A549 (cell line): ENCODE measurements around the gene LENG1. TPM values are rescaled to one million over a fixed set of nuclear protein-coding genes. Genes with fewer than 3 reads are reported as not detected.

ENCODE experiments used
- ATAC-seq, 2 experiments: fragments of 200-7000 bp in 1 of 2; fragments of >200 bp in 1 of 2; cut with Nextera tagmentation in 1 of 2; cut with Tn5 transposase in 1 of 2; 3 replicates each; pipeline versions ENCODE4 v1.8.0 to v1.9.1; 2018 to 2020; ENCODE audit warnings: mild to moderate bottlenecking in 1 of 2, moderate library complexity in 1 of 2
- CTCF ChIA-PET: fragments of 300-600 bp; sonication (Branson Sonifier 250); formaldehyde crosslinking; extraction: SDS; loops from one replicate; lab custom pipeline; 2021; ENCODE audit warnings: antibody characterized with exemption, inconsistent platforms; lab: Yijun Ruan, JAX
- POLR2A ChIA-PET: fragments of 350-600 bp; formaldehyde crosslinking; extraction: SDS; loops from one replicate; lab custom pipeline; 2021; ENCODE audit warnings: antibody characterized with exemption, inconsistent platforms; lab: Yijun Ruan, JAX
- DNase-seq, 2 experiments: peaks; one replicate each; pipeline versions ENCODE4 v3.0.0 to v3.0.0-alpha.2; 2011 to 2016; ENCODE audit warnings: low read depth in 1 of 2, low spot score in 1 of 2
- FAIRE-seq: peaks from 2 replicates; lab custom pipeline; 2011; peaks lifted over from hg19 to GRCh38; lab: Jason Lieb, UNC
- H3K27ac ChIP-seq, 2 experiments: fragments of >200 bp; sonication (Bioruptor Twin); formaldehyde crosslinking; 3 replicates each; pipeline ENCODE4 v1.5.1; 2016 to 2017
- H3K4me1 ChIP-seq: fragments of >200 bp; sonication (Bioruptor Twin); formaldehyde crosslinking; 3 replicates; pipeline ENCODE4 v1.6.1; 2016
- H3K4me2 ChIP-seq: fragments of >200 bp; sonication (Bioruptor Twin); formaldehyde crosslinking; 3 replicates; pipeline ENCODE4 v1.6.1; 2016
- H3K4me3 ChIP-seq: fragments of >200 bp; sonication (Bioruptor Twin); formaldehyde crosslinking; 3 replicates; pipeline ENCODE4 v1.5.1; 2016
- H3K9me3 ChIP-seq: fragments of >200 bp; sonication (Bioruptor Twin); formaldehyde crosslinking; 3 replicates; pipeline ENCODE4 v1.6.1; 2016
- CBX2 ChIP-seq: fragments of 200-600 bp; sonication (generic); IDR thresholded peaks from 2 replicates; pipeline ENCODE4 v1.6.1; 2016; ENCODE audit warnings: low read depth, mild to moderate bottlenecking, borderline replicate concordance
- CHD2 ChIP-seq: fragments of 150-350 bp; IDR thresholded peaks from 2 replicates; pipeline ENCODE4 v1.6.1; 2014; ENCODE audit warnings: low read length; ENCODE audit not compliant: partially characterized antibody
- EHF ChIP-seq: fragments of 250-450 bp; sonication (Bioruptor Pico); IDR thresholded peaks from 2 replicates; pipeline ENCODE4 v1.5.0; 2020; ENCODE audit warnings: mild to moderate bottlenecking
- ESRRA ChIP-seq: fragments of 150-350 bp; IDR thresholded peaks from 2 replicates; pipeline ENCODE4 v1.6.1; 2014; ENCODE audit warnings: mild to moderate bottlenecking, low read length, borderline replicate concordance
- FOSB ChIP-seq: fragments of 250-450 bp; sonication (Bioruptor Pico); IDR thresholded peaks from 2 replicates; pipeline ENCODE4 v1.5.0; 2020; ENCODE audit warnings: mild to moderate bottlenecking, moderate library complexity
- FOSL2 ChIP-seq, 2 experiments: fragments of 450-650 bp in 1 of 2; fragments of >200 bp in 1 of 2; sonication (Bioruptor Twin) in 1 of 2; formaldehyde crosslinking; IDR thresholded peaks; 2 replicates each; pipeline versions ENCODE4 v1.5.0 to v1.6.1; 2016 to 2020; ENCODE audit warnings: mild to moderate bottlenecking in 1 of 2, moderate library complexity in 1 of 2
- FOXS1 ChIP-seq: fragments of 250-450 bp; sonication (Bioruptor Pico); IDR thresholded peaks from 2 replicates; pipeline ENCODE4 v1.5.0; 2020; ENCODE audit warnings: mild to moderate bottlenecking, moderate library complexity
- HDAC2 ChIP-seq: fragments of 200-600 bp; sonication (generic); IDR thresholded peaks from 2 replicates; pipeline ENCODE4 v1.6.1; 2016
- HEYL ChIP-seq: fragments of 250-450 bp; sonication (Bioruptor Pico); IDR thresholded peaks from 2 replicates; pipeline ENCODE4 v1.8.0; 2021; ENCODE audit warnings: mild to moderate bottlenecking, moderate library complexity
- JUN ChIP-seq, 2 experiments: fragments of >200 bp; sonication (Bioruptor Twin); formaldehyde crosslinking; IDR thresholded peaks; 2 replicates in 1 of 2; 3 replicates in 1 of 2; pipeline ENCODE4 v1.6.1; 2016 to 2017
- JUNB ChIP-seq: fragments of >200 bp; sonication (Bioruptor Twin); formaldehyde crosslinking; IDR thresholded peaks from 2 replicates; pipeline ENCODE4 v1.6.1; 2016
- KDM1A ChIP-seq: fragments of 200-600 bp; sonication (generic); IDR thresholded peaks from 2 replicates; pipeline ENCODE4 v1.6.1; 2016; ENCODE audit warnings: low read depth, mild to moderate bottlenecking
- MYC ChIP-seq: IDR thresholded peaks from 2 replicates; pipeline ENCODE4 v1.6.1; 2012; ENCODE audit warnings: mild to moderate bottlenecking, inconsistent platforms, low read length, improper control_type of control experiment, borderline replicate concordance
- NFE2L2 ChIP-seq: fragments of 150-350 bp; conservative IDR thresholded peaks from 2 replicates; pipeline ENCODE4 v1.6.1; 2014; ENCODE audit warnings: low read length
- NR3C1 ChIP-seq: fragments of >200 bp; sonication (Bioruptor Twin); formaldehyde crosslinking; IDR thresholded peaks from 3 replicates; pipeline ENCODE4 v1.6.1; 2017
- POLR2AphosphoS2 ChIP-seq: conservative IDR thresholded peaks from 2 replicates; pipeline ENCODE4 v1.6.1; 2012; ENCODE audit warnings: low read length, improper control_type of control experiment, inconsistent platforms
- RCOR1 ChIP-seq: fragments of 150-350 bp; IDR thresholded peaks from 2 replicates; pipeline ENCODE4 v1.6.1; 2014; ENCODE audit warnings: antibody characterized with exemption, low read length, low read depth
- TFCP2L1 ChIP-seq: fragments of 250-450 bp; sonication (Bioruptor Pico); IDR thresholded peaks from 2 replicates; pipeline ENCODE4 v1.5.0; 2021; ENCODE audit warnings: mild to moderate bottlenecking
- ZC3H11A ChIP-seq: fragments of 450-650 bp; IDR thresholded peaks from 2 replicates; pipeline ENCODE4 v1.6.1; 2014; ENCODE audit warnings: antibody characterized with exemption, mild to moderate bottlenecking
- ZFP36 ChIP-seq: fragments of 450-650 bp; IDR thresholded peaks from 2 replicates; pipeline ENCODE4 v1.6.1; 2014; ENCODE audit warnings: borderline replicate concordance; ENCODE audit not compliant: partially characterized antibody
- WGBS: methylation state at CpG from one replicate; pipeline ENCODE4 v1.1.6; 2017; ENCODE audit errors: missing lambda C conversion rate; 5-methylcytosine and 5-hydroxymethylcytosine counted together
- polyA plus RNA-seq, 4 experiments: library from polyadenylated mRNA; depleted of rRNA in 3 of 4; stranded (reverse); fragments of >200 nt; fragmentation: RNase III in 1 of 4; extraction: RNeasy Plus Mini Kit Qiagen cat#74134 plus additional on column Dnase treatment in 1 of 4; gene quantifications; 2 replicates in 3 of 4; 3 replicates in 1 of 4; pipeline ENCODE4 v1.2.3, GENCODE V29; 2011 to 2017
- TF ChIP-seq, protein P1 (sequence below): IDR thresholded peaks from 2 replicates; pipeline ENCODE4 v1.6.1; 2012; ENCODE audit warnings: low read depth, borderline replicate concordance
- TF ChIP-seq, protein P2 (sequence below): fragments of >200 bp; sonication (Bioruptor Twin); formaldehyde crosslinking; IDR thresholded peaks from 2 replicates; pipeline ENCODE4 v1.6.1; 2016
- TF ChIP-seq, protein P3 (sequence below): IDR thresholded peaks from 2 replicates; pipeline ENCODE4 v1.6.1; 2012
- TF ChIP-seq, protein P4 (sequence below): fragments of 450-650 bp; IDR thresholded peaks from 2 replicates; pipeline ENCODE4 v1.6.1; 2014; ENCODE audit warnings: antibody characterized with exemption
- TF ChIP-seq, protein P5 (sequence below): fragments of 250-450 bp; sonication (Bioruptor Pico); IDR thresholded peaks from 2 replicates; pipeline ENCODE4 v1.5.0; 2020; ENCODE audit warnings: low read depth, mild to moderate bottlenecking, moderate library complexity
- TF ChIP-seq, protein P6 (sequence below): IDR thresholded peaks from 2 replicates; pipeline ENCODE4 v1.6.1; 2012

Gene LENG1
- polyA plus RNA-seq, 2 of the 4 experiments (the other 2 are of a cell fraction) = 13.3 to 13.8 TPM

DNA sequence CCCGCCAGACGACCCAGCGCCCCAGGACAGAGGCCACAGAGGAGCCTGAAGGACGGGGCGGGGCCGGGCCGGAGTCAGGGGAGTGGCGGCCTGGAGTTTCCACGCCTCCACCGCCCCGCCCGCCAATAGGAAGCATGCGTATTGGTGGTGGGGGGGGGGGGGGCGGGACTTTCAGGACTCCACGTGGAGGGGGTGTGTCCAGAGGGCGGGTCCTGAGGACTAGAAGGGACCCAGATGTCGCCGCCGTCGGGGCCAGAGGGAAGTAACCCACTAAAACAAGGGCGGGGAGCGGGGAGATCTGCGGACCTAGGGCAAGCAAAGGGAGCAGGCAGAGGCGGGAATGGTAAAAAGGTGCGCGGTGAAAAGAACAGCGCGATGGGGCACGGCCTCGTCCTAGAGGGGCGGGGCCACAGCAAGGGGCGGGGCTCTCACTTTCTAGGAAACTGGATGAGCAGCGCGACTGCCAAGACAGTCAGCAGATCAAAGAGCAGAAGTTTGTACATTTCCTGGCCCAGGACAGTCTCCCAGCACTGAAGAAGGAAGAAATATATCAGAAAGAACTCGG is 2.8 kb upstream of the LENG1 start:
- CTCF ChIA-PET = no interaction called here
- ATAC-seq = peak; percentile 22 to 33
- Histone ChIP-seq H3K9me3 (no peaks in the 10 kb centered on the region), H3K4me2 (peak overlapping the region; percentile 81), H3K4me1 (peaks cover 31% of the 10 kb centered on the region)
- TF ChIP-seq, protein P1, sequence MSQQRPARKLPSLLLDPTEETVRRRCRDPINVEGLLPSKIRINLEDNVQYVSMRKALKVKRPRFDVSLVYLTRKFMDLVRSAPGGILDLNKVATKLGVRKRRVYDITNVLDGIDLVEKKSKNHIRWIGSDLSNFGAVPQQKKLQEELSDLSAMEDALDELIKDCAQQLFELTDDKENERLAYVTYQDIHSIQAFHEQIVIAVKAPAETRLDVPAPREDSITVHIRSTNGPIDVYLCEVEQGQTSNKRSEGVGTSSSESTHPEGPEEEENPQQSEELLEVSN = no peak
- TF ChIP-seq MYC = 0 out of 2 replicates have a peak, but pooled peaks have one; percentile 60
- no peak for TF ChIP-seq NFE2L2
- no peak for TF ChIP-seq RCOR1
- TF ChIP-seq, protein P2, sequence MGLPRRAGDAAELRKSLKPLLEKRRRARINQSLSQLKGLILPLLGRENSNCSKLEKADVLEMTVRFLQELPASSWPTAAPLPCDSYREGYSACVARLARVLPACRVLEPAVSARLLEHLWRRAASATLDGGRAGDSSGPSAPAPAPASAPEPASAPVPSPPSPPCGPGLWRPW = no peak
- peak in 1 of 2 experiments; percentile 44; a peak in 1 of 5 replicates for TF ChIP-seq JUN (IDR thresholded peaks at IDR 0.05)
- TF ChIP-seq, protein P3, sequence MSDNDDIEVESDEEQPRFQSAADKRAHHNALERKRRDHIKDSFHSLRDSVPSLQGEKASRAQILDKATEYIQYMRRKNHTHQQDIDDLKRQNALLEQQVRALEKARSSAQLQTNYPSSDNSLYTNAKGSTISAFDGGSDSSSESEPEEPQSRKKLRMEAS = peak; percentile 58
- TF ChIP-seq, protein P4, sequence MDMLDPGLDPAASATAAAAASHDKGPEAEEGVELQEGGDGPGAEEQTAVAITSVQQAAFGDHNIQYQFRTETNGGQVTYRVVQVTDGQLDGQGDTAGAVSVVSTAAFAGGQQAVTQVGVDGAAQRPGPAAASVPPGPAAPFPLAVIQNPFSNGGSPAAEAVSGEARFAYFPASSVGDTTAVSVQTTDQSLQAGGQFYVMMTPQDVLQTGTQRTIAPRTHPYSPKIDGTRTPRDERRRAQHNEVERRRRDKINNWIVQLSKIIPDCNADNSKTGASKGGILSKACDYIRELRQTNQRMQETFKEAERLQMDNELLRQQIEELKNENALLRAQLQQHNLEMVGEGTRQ = peak; percentile 23; the same call in 1 of the 2 replicates
- TF ChIP-seq KDM1A = no peak
- TF ChIP-seq, all 56 proteins: peak for 4
- peak overlapping the region; percentile 49 for H3K4me3 ChIP-seq
- DNase-seq (peak; percentile 78 to 89), FAIRE-seq (no peak)
- 2% methylated on average over 22 of the region's 35 CpGs for WGBS
- peak overlapping the region in 1 of 2 experiments; percentile 54; a peak in 2 of 6 replicates for H3K27ac ChIP-seq
- POLR2A ChIA-PET = interaction anchor here (1.1 kb wide), 1 partner anchor 27 kb away, joined by 3 read pairs; the partner anchor contains the start of gene MBOAT7

DNA sequence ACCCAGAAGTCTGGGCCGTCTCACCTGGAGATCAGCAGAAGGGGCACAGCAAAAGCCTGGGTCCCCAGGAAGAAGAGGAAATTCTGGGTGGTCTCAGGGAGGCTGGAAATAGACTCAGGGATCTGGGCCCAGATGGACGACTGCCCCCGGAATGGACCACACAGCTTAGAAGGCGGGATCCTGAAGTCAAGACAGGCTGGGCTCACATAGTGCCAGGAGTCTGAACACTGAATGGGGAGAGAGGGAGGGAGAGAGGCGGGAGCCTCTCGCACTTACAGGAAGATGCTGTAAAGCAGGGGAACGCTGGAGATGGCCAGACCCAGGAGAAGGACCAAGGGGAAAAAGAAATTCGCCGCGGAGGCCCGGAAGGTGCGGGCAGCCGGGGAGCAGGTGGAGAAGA is 1.3 kb upstream of the LENG1 start:
- peak overlapping the region; percentile 85 for H3K4me2 ChIP-seq
- ATAC-seq (no peak), DNase-seq (no peak), FAIRE-seq (no peak)
- H3K9me3 ChIP-seq = no peaks in the 10 kb centered on the region
- peak overlapping the region; percentile 76 to 87; a peak in 5 of 6 replicates for H3K27ac ChIP-seq
- H3K4me1 ChIP-seq = peaks cover 31% of the 10 kb centered on the region
- ChIA-PET CTCF (interaction anchor here (0.6 to 3.9 kb wide), 4 partner anchors 7 to 928 kb away, joined by 3 to 27 read pairs (median 14); no protein-coding TSS in a partner anchor), POLR2A (interaction anchor here (0.7 to 1.1 kb wide), 2 partner anchors 29 to 178 kb away, joined by 5 to 7 read pairs; partner anchors contain the start of gene MBOAT7)
- 84% methylated on average over 13 of the region's 13 CpGs for WGBS
- no peak for TF ChIP-seq NR3C1
- no peak for TF ChIP-seq ZC3H11A
- TF ChIP-seq, protein P2 = no peak
- TF ChIP-seq TFCP2L1 (CRISPR knock-in tag) = no peak
- no peak for TF ChIP-seq CHD2
- no peak for TF ChIP-seq JUNB
- TF ChIP-seq, protein P5, sequence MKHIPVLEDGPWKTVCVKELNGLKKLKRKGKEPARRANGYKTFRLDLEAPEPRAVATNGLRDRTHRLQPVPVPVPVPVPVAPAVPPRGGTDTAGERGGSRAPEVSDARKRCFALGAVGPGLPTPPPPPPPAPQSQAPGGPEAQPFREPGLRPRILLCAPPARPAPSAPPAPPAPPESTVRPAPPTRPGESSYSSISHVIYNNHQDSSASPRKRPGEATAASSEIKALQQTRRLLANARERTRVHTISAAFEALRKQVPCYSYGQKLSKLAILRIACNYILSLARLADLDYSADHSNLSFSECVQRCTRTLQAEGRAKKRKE = no peak
- TF ChIP-seq, protein P6, sequence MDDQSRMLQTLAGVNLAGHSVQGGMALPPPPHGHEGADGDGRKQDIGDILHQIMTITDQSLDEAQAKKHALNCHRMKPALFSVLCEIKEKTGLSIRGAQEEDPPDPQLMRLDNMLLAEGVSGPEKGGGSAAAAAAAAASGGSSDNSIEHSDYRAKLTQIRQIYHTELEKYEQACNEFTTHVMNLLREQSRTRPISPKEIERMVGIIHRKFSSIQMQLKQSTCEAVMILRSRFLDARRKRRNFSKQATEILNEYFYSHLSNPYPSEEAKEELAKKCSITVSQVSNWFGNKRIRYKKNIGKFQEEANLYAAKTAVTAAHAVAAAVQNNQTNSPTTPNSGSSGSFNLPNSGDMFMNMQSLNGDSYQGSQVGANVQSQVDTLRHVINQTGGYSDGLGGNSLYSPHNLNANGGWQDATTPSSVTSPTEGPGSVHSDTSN = no peak
- TF ChIP-seq CBX2 = no peak
- no peak for TF ChIP-seq FOSB (CRISPR knock-in tag)
- TF ChIP-seq ZFP36 = no peak
- TF ChIP-seq HDAC2 = no peak
- no peak for TF ChIP-seq HEYL (CRISPR knock-in tag)
- TF ChIP-seq FOSL2 (IDR thresholded peaks at IDR 0.05) = no peak
- TF ChIP-seq FOSL2 (CRISPR knock-in tag; IDR thresholded peaks at IDR 0.05) = no peak
- no peak for TF ChIP-seq EHF
- no peak for TF ChIP-seq ESRRA
- no peak for TF ChIP-seq FOXS1 (CRISPR knock-in tag)
- TF ChIP-seq, protein P4 = no peak
- TF ChIP-seq POLR2AphosphoS2 = no peak
- H3K4me3 ChIP-seq = peak overlapping the region; percentile 56
